GM19328 (cell line): ENCODE results near the gene ICA1.
A peak's percentile ranks its signal among the peaks of the same experiment; 100 is the strongest.

Experiments
- ATAC-seq: cut with Tn5 transposase; IDR thresholded peaks from one replicate; pipeline ENCODE4 v1.9.1; 2021; ENCODE audit warnings: mild to moderate bottlenecking, moderate library complexity; ENCODE audit not compliant: unreplicated experiment

Gene ICA1

DNA sequence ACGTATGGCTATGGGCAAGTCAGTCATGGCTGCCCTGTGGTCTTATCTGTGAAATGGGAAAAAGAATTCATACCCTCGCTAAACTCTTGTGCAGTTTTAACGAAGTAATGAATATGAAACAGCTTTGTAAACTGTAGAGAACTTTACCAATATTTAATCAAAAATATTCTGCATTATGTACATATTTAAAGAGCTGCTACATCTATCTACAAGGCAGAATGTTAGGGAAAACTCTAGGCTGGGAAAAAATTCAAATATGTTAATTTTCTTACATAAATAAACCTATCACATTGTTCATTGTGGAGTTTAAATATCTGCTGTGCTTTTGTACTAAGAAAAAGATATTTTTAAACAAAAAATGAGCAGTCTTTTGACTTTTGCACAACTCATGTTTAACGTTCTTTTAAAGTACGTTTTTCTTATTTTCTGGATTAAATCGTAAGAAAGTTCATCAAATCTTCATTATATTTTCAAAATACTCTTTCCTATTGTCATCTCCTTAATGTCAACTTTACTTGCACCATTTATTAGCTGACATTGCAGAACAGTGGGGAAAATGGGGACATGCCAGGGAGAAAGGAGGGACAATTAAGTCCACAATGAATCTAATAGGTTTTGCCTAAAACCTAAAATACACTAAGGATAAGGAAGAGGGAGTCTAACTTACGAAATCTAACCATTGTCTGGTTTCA, 57.5 kb downstream of the ICA1 start:
- ATAC-seq: no peak

- ATAC-seq: no peak
Measured at GRCh38 chr7:8201846-8202441, 60.0 kb downstream of the ICA1 start.

GRCh38 chr7:8200717-8201116, 61.2 kb downstream of the ICA1 start:
- ATAC-seq: no peak

GRCh38 chr7:8200316-8200715, 61.7 kb downstream of the ICA1 start:
- no peak for ATAC-seq

- ATAC-seq: no peak
Measured at GRCh38 chr7:8197994-8198698, 63.8 kb downstream of the ICA1 start.

- ATAC-seq: no peak
Measured at GRCh38 chr7:8192897-8193296, 69.1 kb downstream of the ICA1 start.

DNA sequence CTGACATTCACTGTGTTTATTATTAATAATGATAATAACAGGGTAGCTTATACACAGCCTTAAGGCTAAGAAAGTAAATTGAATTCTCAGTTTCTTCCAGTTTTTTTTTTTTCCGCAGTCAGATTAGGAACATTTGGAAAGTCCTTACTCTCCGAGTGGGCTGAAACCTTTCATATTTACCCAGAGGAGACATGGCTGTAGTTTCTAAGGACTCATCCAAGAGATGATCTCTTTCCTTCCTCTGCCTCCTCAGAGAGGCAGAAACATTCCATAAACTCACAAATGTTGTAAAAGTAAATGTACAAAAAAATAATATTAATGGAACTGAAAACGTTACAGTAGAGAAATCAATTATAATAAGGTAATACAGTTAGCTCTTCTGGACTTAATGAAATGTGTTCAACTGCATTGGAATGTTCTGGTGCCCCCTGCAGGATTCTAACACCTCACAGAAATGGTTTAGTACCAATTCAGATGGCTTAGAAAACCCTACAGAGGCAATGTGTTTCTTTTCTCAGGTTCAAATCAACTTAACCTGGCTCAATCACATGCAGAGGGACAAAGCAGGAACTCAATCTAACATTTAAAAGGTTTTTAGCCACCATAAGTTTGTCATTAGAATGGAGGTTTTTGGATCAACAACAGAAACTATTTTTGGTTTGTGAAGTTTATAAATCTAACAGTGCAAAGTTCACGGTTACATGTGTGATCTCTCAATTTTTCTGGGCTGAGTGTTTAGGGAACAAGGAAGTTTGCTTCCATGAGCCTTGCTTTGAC, 71.7 kb downstream of the ICA1 start:
- ATAC-seq: peak; percentile 75

DNA sequence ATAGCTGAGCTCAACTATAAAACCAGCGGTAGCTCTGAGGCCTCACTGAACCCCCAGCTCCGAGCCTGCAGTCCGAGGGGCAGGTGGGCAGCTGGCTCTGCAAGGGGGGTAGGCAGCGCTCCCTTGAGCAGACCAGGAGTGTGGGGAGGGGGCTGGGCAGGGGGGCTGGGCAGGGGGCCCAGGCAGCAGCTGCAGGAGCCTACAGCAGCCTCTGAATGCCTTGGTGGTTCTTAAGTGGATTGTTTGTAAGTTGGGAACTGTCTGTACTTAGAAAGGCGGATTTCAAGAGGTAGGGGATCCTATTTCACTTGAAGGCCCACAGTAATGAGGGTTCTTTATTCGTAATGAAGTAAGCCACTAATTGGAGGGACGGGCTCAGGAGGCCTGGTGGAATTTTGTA, 72.3 kb downstream of the ICA1 start:
- ATAC-seq: no peak

DNA sequence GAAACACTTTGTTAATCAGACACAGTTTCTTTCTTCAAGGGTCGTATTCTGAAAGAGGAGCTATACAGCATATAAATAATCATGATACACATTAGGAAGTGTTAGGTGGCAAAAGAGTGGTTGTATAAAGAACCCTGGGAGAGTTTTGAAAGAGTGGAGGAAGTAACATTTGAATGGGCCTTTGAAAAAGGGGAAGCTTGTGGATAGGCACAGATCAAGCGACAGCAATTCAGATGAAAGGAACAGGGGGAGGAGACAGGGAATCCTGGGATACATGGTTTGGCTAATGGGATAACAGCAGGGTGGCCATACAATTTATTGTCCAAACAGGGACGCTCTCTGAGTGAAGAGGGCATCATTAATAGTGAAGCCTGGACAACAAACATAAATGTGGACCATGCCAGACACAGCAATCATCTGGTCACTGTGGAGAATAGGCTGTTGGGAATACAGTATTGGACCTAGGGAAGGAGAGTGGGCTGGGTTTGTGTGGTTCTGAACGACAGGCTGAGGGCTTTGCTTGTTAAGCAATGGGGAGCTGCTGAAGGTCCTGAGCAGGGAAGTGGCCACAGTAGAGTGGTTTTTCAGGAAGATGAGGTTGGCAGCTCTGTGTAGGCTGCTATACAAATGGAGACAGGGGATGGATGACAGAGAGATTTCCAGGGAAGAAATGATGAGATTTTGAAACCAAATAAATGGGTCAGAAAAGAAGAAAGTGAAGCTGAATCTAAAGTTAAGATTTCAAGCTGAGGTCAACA, 75.9 kb downstream of the ICA1 start:
- no peak for ATAC-seq

DNA sequence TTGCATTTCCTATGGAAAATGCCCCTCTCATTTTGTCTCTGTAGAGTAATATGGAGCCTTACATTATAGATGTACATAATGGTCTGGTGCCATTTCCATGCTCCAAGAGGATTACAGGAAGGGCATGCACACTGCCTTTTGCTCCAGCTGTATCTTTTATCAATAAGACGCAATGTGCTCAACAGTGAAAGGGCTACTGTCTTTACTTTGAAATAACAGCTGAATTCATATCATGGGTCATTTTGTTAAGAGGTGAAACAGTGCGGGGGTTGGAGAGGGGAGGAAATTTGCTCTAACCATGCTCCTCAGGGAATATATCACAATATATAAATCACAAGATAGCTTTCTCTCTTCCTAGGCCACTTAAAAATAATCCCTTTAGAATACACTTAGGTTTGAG, 77.7 kb downstream of the ICA1 start:
- ATAC-seq: no peak

- ATAC-seq: no peak
Measured at GRCh38 chr7:8179486-8179885, 82.5 kb downstream of the ICA1 start.

DNA sequence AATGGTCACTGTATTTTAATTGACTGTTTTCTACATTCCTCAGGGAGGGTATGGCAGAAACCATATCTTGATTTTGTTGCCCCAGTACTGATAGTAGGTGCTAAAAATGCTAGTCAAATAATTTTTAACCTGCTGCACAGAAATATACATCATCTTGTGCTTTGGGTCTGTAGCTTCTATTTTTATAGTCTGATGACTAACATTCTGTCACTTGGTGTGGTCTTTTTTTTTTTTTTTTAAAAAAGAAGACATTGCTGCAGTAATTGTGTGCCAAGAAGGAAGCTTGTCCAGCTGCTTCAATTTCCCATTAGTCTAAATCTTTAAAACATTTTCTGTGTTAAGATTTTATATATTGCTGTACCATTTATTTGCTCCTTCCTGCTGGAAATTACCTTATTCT, 83.6 kb downstream of the ICA1 start:
- ATAC-seq: no peak

- peak; percentile 40 for ATAC-seq
Measured at GRCh38 chr7:8177109-8177933, 84.6 kb downstream of the ICA1 start.

DNA sequence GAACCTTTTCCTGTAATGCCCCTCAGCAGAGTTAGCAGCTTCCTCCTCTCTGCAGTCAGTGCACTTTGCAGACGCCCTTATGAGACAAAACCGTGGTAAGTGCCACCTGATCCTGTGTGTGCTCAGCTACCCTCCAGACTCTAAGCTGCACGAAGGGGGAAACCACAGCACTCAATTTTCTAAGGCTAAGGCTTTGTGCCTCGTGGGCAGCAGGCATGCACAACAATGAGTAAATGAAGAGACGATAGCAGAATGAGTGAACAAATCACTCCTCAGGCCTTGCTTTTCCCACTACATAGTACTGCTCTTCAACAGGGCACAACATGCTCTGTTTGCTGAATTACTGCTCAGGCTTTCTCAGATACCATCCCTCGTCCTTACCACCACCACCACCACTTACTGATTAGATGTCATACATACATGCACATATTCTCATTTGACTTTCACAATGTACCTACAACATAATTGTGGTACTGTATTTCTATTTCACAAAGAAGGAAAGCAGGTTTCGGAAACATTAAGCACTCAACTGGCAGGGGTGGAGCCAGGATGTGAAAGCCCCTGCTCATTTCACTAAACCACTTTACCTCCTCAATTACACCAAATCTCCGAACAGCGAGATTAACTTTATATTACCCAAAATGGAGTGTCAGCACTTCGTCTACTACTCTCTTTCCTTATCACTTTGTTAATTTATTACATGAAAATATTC, 85.4 kb downstream of the ICA1 start:
- ATAC-seq: peak; percentile 64

DNA sequence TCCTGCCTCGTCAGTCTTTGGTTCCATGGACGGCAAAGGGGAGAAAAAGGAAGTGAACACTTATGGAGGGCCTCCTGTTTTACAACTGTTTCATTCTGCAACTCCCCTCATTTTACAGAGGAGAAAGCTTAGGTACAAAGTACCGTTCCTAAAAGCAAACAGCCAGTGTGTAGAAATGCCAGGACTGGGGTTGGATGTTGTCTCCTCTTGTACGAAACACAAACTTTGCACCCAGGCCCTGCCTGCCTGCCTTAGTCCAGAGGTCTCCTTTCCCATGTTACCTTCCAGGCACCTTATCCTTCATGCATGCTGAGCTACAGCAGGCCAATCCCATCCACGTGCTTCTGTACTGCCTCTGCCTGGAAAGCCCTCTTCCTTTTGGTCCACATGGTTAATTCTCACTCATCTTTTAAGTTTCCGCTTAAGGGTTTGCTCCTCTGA, 86.0 kb downstream of the ICA1 start:
- no peak for ATAC-seq

DNA sequence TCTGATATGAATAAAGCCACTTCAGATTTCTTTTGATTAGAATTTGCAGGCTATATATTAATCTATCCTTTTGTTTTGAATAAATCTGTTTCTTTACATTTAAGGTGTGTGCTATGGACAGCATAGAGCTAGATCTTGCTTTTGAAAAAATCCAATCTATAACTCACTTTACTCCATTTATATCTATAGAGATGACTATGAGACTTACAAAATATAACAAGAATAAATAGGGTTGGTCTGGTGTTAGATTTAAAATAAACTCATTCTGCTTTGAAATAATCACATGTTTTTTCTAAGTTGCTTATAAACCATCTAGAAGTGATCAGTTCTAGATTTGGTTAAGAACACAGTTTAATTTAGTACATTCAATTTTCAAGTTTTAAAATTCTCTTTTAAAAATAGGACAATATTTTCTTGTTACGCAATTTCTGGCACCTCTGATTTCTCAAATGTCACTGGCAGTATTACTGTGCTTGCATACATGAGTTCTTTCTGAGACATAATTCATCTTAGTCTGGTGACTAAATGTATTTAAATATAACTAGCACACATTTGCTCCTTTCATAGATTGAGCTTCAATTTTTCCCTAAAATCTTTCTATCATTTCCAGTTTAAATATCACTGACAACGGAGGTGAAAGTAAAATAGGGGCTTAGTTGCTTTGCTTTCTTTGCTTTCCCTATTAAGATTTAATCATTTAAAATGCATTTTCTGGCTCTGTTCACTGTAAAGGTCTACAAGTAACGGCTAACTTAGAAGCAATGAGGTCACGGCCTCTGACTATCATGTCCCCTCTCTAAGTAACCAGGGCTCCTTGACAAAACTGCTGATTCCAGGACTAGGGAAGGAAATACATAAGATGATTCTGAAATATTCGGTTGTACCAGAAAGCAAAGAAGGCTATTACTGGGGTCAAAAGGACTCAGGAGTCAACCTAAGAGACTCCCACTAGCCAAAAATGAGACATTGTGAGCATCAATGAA, 89.3 kb downstream of the ICA1 start:
- ATAC-seq: no peak

DNA sequence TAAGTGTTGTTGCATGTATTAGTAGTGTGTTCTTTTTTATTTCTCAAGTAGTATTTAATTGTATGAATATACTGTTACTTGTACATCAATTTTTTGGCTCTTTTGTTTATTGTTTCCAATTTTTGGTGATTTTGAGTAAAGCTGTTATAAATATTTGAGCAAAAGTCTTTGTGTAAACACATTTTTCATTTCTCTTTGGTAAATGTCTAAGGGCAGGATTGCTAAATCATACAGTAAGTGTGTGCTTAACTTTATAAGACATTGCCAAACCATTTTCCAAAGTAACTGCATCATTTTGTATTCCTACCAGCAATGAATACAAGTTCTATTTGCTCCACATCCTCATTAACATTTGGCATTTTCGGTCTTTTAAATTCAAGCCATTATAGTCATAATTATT, 92.8 kb downstream of the ICA1 start:
- ATAC-seq: no peak

GRCh38 chr7:8168336-8168735, 93.6 kb downstream of the ICA1 start:
- no peak for ATAC-seq
